Ascending aorta (tissue), 2 donors: ENCODE data around the gene LOXL3. TPM values are rescaled to one million over a fixed set of nuclear protein-coding genes. Genes with fewer than 3 reads are reported as not detected.

Experiments used
- DNase-seq, 2 donors: peaks; one replicate each; pipeline ENCODE4 v3.0.0-alpha.2; 2019; ENCODE audit warnings: low spot score in 2 of 2
- H3K27ac ChIP-seq, 2 donors: fragments of 200-600 bp; sonication (generic); one replicate each; pipeline ENCODE4 v1.5.1; 2016 to 2017; ENCODE audit warnings: mild to moderate bottlenecking in 1 of 2
- H3K27me3 ChIP-seq: fragments of 200-600 bp; sonication (generic); one replicate; pipeline ENCODE4 v1.5.1; 2017
- H3K36me3 ChIP-seq, 2 donors: fragments of 200-600 bp; sonication (generic); one replicate each; pipeline ENCODE4 v1.5.1; 2016
- H3K4me1 ChIP-seq, 2 donors: fragments of 200-600 bp; sonication (generic); one replicate each; pipeline ENCODE4 v1.5.1; 2016 to 2017; ENCODE audit warnings: mild to moderate bottlenecking in 1 of 2
- H3K4me3 ChIP-seq, 2 donors: fragments of 200-600 bp; sonication (generic); one replicate each; pipeline ENCODE4 v1.5.1; 2016 to 2017; ENCODE audit warnings: mild to moderate bottlenecking in 1 of 2
- H3K9me3 ChIP-seq, 2 donors: fragments of 200-600 bp; sonication (generic); one replicate each; pipeline ENCODE4 v1.5.1; 2016
- CTCF ChIP-seq, 3 experiments: fragments of 200-600 bp in 2 of 3; fragments of 450-650 bp in 1 of 3; sonication (generic) in 2 of 3; IDR thresholded peaks; one replicate each; pipeline ENCODE4 v1.5.1; 2016 to 2019; ENCODE audit warnings: antibody characterized with exemption in 3 of 3, mild to moderate bottlenecking in 1 of 3, moderate library complexity in 1 of 3
- intact Hi-C: fragments of 100-400 bp; cut with DNase I; formaldehyde crosslinking; loops from one replicate; pipeline ENCODE4 v1.15.1; 2023
- total RNA-seq: library from RNA; depleted of rRNA; stranded (reverse); fragments of >200 nt; gene quantifications from one replicate; pipeline ENCODE4 v1.1.0, GENCODE V29; 2016

LOXL3 gene
- total RNA-seq, 1 donor from 2014 or later, result 19.8 TPM

- Histone ChIP-seq H3K9me3 (no peaks in the 10 kb centered on the region), H3K4me1 (peaks cover 0 to 4% of the 10 kb centered on the region in 2 donors), H3K36me3 (peaks cover 0 to 19% of the 10 kb centered on the region in 2 donors), H3K27ac (no peak overlapping the region), H3K27me3 (no peaks in the 10 kb centered on the region), H3K4me3 (no peak overlapping the region)
- no peak for DNase-seq
- TF ChIP-seq CTCF (IDR thresholded peaks at IDR 0.05), result no peak
- intact Hi-C loops, result no loop called here
Measured at GRCh38 chr2:74536166-74536950, 17.4 kb downstream of the LOXL3 start.

- H3K9me3 ChIP-seq, result no peaks in the 10 kb centered on the region
- H3K4me3 ChIP-seq, result no peak overlapping the region
- intact Hi-C loops, result no loop called here
- no peak overlapping the region for H3K27ac ChIP-seq
- no peak for DNase-seq
- H3K4me1 ChIP-seq, result peaks cover 6 to 12% of the 10 kb centered on the region in 2 donors
- H3K36me3 ChIP-seq, result peaks cover 0 to 19% of the 10 kb centered on the region in 2 donors
- no peak for TF ChIP-seq CTCF (IDR thresholded peaks at IDR 0.05)
- no peaks in the 10 kb centered on the region for H3K27me3 ChIP-seq
Measured at GRCh38 chr2:74535440-74535965, 18.2 kb downstream of the LOXL3 start.

GRCh38 chr2:74534411-74534810, 19.3 kb downstream of the LOXL3 start:
- H3K4me1 ChIP-seq, result peaks cover 6 to 12% of the 10 kb centered on the region in 2 donors
- no peak for TF ChIP-seq CTCF (IDR thresholded peaks at IDR 0.05)
- H3K27me3 ChIP-seq, result no peaks in the 10 kb centered on the region
- no peak for DNase-seq
- no peak overlapping the region for H3K27ac ChIP-seq
- no peak overlapping the region for H3K4me3 ChIP-seq
- peaks cover 0 to 19% of the 10 kb centered on the region in 2 donors for H3K36me3 ChIP-seq
- intact Hi-C loops, result loop anchor here (5.0 kb wide), 1 partner anchor 118 kb away; the partner anchor contains the start of gene SEMA4F
- no peaks in the 10 kb centered on the region for H3K9me3 ChIP-seq

GRCh38 chr2:74533464-74533863, 20.3 kb downstream of the LOXL3 start:
- Histone ChIP-seq H3K36me3 (peaks cover 0 to 19% of the 10 kb centered on the region in 2 donors), H3K27me3 (no peaks in the 10 kb centered on the region), H3K27ac (no peak overlapping the region), H3K4me3 (no peak overlapping the region), H3K4me1 (peaks cover 11 to 19% of the 10 kb centered on the region in 2 donors), H3K9me3 (no peaks in the 10 kb centered on the region)
- intact Hi-C loops, result loop anchor here (5.0 kb wide), 1 partner anchor 119 kb away; the partner anchor contains the start of gene SEMA4F
- DNase-seq, result no peak
- no peak for TF ChIP-seq CTCF (IDR thresholded peaks at IDR 0.05)

GRCh38 chr2:74532222-74532621, 21.5 kb downstream of the LOXL3 start:
- H3K27me3 ChIP-seq, result no peaks in the 10 kb centered on the region
- intact Hi-C loops, result loop anchor here (5.0 kb wide), 1 partner anchor 120 kb away; the partner anchor contains the start of gene SEMA4F
- DNase-seq, result no peak
- no peak overlapping the region for H3K27ac ChIP-seq
- H3K4me3 ChIP-seq, result no peak overlapping the region
- peaks cover 4 to 27% of the 10 kb centered on the region in 2 donors for H3K36me3 ChIP-seq
- H3K4me1 ChIP-seq, result peaks cover 13 to 21% of the 10 kb centered on the region in 2 donors
- TF ChIP-seq CTCF (IDR thresholded peaks at IDR 0.05), result no peak
- H3K9me3 ChIP-seq, result no peaks in the 10 kb centered on the region
